Muscle of leg (tissue), 11 donors: Measurements from ENCODE around the gene RGS14. TPM values are rescaled to one million over a fixed set of nuclear protein-coding genes. Genes with fewer than 3 reads are reported as not detected.

ENCODE experiments used
- DNase-seq: peaks from one replicate; pipeline ENCODE4 v3.0.0; 2013
- H3K27ac ChIP-seq: one replicate; pipeline ENCODE4 v1.5.1; 2013; ENCODE audit warnings: mild to moderate bottlenecking, low read length, control low read depth
- H3K27me3 ChIP-seq: one replicate; pipeline ENCODE4 v1.6.1; 2013; ENCODE audit warnings: low read length; ENCODE audit not compliant: control insufficient read depth, insufficient read depth
- H3K36me3 ChIP-seq: one replicate; pipeline ENCODE4 v1.6.1; 2013; ENCODE audit warnings: low read length; ENCODE audit not compliant: control insufficient read depth, insufficient read depth
- H3K4me1 ChIP-seq: one replicate; pipeline ENCODE4 v1.6.1; 2013; ENCODE audit warnings: low read length; ENCODE audit not compliant: control insufficient read depth, insufficient read depth
- H3K4me3 ChIP-seq: one replicate; pipeline ENCODE4 v1.5.1; 2013; ENCODE audit warnings: low read length, control low read depth
- H3K9me3 ChIP-seq: replicated peaks from 2 replicates; pipeline ENCODE4 v1.6.1; 2013; ENCODE audit warnings: low read depth, low read length; ENCODE audit not compliant: control insufficient read depth
- WGBS: methylation state at CpG from one replicate; pipeline ENCODE4 v1.1.5; 2013; ENCODE audit warnings: missing lambda C conversion rate; ENCODE audit not compliant: insufficient coverage; 5-methylcytosine and 5-hydroxymethylcytosine counted together
- polyA plus RNA-seq, 8 donors: library from polyadenylated mRNA; unstranded; fragments of 120-200 nt; gene quantifications; one replicate each; pipeline versions ENCODE4 v1.2.1 to v1.2.3, GENCODE V29; 2013; ENCODE audit warnings: inconsistent platforms in 1 of 8, low replicate concordance in 1 of 8; ENCODE audit not compliant: insufficient read length in 8 of 8, insufficient read depth in 1 of 8
- total RNA-seq: library from RNA; stranded (reverse); fragments of 120-200 nt; gene quantifications from one replicate; pipeline ENCODE4 v1.2.4, GENCODE V29; 2013

Gene RGS14
- total and polyA plus RNA-seq, 9 donors, result 10.4 to 17.2 (median 12.9) TPM

DNA sequence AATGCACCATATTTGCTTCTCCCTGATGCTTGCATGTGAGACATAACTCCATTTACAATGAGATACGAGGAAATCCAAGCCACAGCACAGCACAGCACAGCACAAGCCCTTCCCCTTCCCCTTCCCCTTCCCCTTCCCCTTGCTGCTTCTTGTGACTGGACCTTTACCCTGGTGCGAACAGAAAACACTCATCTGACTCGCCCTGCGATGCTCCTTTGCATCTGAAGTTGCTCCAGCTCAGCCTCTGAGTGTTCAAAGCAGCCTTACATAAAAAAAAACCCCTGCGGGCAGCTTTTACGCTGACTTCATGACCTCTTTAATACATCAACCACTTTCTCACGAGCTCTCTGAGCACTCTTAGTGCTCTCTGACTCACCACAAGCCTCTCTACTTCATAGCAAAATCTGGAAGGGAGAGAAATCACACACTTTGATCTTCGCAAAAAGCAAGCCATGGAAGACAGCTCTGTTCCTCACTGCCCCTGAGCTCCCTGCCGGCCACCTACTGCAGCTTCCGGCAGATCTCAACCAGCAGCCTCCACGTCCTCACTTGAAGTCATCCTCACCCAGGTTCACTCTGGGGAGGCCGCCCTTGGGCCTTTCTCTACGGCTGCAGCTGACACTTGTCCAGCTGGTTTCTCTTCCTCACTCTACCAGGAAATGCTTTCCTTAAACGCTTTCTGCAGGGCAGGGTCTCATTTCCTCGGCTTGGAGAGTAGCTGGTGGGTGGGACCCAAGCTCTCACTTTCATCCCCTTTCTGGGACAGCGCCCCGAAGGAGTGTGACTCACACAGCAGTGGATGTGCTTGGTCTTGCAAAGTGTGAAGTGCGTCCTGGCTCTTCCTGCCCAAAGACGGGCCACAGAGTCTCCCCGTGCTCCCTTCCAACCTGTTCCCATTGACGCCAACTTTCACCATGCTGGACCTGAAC, 31.8 kb downstream of the RGS14 start:
- peaks cover 19% of the 10 kb centered on the region for H3K4me1 ChIP-seq

DNA sequence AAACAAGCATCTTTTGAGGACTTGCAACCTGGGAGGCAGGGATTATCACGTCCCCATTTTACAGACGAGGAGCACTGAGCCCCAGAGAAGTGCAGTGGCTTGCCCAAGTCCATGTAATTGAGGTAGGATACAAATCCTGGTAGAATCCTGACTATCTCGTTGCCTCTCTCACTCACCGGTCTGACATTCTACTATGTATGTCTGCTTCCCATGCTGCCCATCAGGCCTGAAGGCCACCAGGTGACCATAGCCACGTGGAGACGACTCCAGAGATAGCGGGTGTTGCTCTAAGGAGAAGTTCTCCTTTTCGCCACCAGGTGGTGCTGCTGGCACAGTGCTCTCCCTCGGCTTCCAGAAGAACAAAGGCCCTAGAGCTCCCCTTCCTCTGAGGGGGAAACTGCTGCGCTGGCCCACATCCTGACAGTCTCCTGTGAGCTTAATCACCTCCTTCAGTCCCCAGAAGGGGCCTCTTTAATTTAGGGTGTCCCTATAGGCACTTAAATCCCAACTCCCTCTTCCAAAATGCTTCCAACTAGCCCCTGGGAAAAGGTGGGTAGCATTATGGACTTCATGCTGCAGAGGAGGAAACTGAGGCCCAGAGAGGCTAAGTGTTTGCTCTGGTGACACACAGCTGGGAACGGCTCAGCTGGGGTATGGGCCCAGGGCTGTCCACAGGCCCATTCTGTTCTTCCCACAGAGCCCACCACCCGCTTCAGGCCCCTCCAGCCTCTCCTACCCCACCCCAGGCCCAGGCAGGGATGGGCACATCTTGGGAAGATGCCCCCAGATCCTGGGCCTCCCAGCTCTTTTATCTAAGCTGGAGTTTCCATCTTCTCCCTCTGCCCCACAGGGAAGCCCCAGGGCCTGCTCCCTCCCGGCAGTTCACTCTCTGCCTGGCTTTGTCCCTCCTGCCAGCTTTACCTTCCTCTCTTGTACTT, 32.9 kb downstream of the RGS14 start:
- peaks cover 33% of the 10 kb centered on the region for H3K27me3 ChIP-seq

More for the DNA sequence above, 31.8 kb downstream of the RGS14 start:
- Histone ChIP-seq H3K27me3 (peaks cover 35% of the 10 kb centered on the region), H3K4me3 (no peak overlapping the region), H3K27ac (peak overlapping the region; percentile 35), H3K36me3 (no peaks in the 10 kb centered on the region), H3K9me3 (no peaks in the 10 kb centered on the region)
- WGBS, result 26% methylated on average over 18 of the region's 21 CpGs
- peak; percentile 83 for DNase-seq

DNA sequence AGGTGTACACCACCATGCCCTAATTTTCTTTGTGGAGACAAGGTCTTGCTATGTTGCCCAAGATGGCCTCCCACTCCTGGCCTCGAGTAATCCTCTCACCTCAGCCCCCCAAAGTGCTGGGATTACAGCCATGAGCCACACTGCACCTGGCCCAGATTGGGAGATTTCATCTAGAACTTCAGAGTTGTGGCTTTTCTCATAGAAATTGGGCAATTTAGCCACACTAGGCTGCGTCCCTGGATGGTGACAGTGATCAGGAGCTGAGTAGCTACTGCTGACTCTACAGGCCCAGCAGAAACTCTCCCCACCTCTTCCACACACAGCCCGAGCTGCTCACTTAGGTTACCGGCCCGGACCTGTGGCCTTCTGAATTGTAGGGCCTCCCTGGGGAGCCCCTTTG, 35.0 kb downstream of the RGS14 start:
- Histone ChIP-seq H3K4me3 (no peak overlapping the region), H3K36me3 (no peaks in the 10 kb centered on the region), H3K4me1 (peaks cover 19% of the 10 kb centered on the region), H3K27me3 (peaks cover 49% of the 10 kb centered on the region), H3K27ac (no peak overlapping the region), H3K9me3 (no peaks in the 10 kb centered on the region)
- DNase-seq, result no peak
- WGBS, result 60% methylated on average over 1 of the region's 5 CpGs

More for the DNA sequence above, 32.9 kb downstream of the RGS14 start:
- Histone ChIP-seq H3K9me3 (no peaks in the 10 kb centered on the region), H3K27ac (no peak overlapping the region), H3K4me3 (no peak overlapping the region), H3K4me1 (peaks cover 19% of the 10 kb centered on the region), H3K36me3 (no peaks in the 10 kb centered on the region)
- peak; percentile 90 for DNase-seq
- 16% methylated on average over 9 of the region's 13 CpGs for WGBS

DNA sequence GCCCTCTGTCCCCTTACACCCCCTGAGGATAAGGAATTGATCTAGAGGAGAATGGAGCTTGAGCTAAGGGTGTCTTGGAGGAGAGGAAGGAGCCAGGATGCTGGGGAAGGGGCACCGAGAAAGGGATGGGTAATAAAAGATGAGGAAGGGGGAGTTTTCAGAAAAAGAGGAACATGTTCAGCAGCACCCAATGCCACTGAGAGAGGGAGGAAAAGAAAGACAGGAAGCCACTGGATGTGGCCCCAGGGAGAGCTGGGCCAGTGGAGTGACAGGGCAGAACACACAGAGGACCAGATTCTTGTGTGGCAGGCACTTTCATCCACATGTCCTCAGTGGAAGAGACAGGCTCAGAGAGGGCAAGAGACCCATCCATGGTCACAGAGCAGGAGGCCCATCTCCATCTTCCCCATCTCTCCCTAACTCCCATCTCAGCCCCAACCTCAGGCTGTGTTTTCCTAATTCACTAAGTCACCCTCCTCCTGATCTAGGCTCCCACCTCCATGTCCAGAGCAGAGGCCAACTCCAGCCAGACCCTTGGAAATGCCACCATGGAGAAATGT, 35.6 kb downstream of the RGS14 start:
- Histone ChIP-seq H3K36me3 (no peaks in the 10 kb centered on the region), H3K4me3 (no peak overlapping the region), H3K9me3 (no peaks in the 10 kb centered on the region), H3K4me1 (peaks cover 19% of the 10 kb centered on the region), H3K27ac (no peak overlapping the region), H3K27me3 (peaks cover 54% of the 10 kb centered on the region)
- DNase-seq, result no peak
- WGBS, result 35% methylated on average over 1 of the region's 1 CpG

DNA sequence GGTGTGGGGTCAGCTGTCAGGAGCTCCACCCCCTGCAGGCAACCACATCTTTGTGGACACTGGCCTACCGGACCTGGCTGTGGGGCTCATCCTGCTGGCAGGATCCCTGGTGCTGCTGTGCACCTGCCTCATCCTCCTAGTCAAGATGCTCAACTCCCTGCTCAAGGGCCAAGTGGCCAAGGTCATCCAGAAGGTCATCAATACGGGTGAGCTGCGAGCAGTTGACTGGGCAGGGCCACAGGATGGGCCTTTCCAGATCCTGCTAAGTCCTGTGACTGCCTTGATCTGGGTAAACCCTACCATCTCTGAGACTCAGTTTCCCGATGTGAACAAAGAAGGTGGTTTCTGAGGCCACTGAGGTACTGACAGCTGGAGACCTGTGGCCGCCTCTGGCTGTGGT, 36.3 kb downstream of the RGS14 start:
- no peak for DNase-seq
- Histone ChIP-seq H3K36me3 (no peaks in the 10 kb centered on the region), H3K9me3 (no peaks in the 10 kb centered on the region), H3K4me3 (no peak overlapping the region), H3K4me1 (peaks cover 16% of the 10 kb centered on the region), H3K27ac (no peak overlapping the region), H3K27me3 (peaks cover 54% of the 10 kb centered on the region)
- 63% methylated on average over 5 of the region's 5 CpGs for WGBS

DNA sequence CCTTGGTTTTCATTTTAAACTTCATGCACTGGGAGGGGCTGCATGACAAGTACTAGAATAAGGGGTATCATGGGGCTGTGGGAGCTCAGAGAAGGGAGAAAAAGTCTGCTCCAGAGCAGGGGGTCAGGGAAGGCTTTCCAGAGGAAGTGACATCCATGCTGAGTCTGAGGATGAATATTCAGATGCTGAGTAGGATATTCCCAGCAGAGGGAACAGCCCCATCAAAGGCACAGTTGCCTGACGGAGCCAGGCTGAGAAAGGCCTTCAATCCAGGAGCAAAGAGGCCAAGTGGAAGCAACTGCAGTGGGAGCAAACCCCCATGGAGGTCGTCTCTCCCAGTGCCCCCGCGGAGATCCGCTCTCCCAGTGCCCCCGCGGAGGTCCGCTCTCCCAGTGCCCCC, 38.4 kb downstream of the RGS14 start:
- H3K27me3 ChIP-seq, result peaks cover 62% of the 10 kb centered on the region
- no peaks in the 10 kb centered on the region for H3K9me3 ChIP-seq
- H3K27ac ChIP-seq, result no peak overlapping the region
- DNase-seq, result no peak
- 21% methylated on average over 3 of the region's 8 CpGs for WGBS
- H3K36me3 ChIP-seq, result no peaks in the 10 kb centered on the region
- peaks cover 8% of the 10 kb centered on the region for H3K4me1 ChIP-seq
- no peak overlapping the region for H3K4me3 ChIP-seq

DNA sequence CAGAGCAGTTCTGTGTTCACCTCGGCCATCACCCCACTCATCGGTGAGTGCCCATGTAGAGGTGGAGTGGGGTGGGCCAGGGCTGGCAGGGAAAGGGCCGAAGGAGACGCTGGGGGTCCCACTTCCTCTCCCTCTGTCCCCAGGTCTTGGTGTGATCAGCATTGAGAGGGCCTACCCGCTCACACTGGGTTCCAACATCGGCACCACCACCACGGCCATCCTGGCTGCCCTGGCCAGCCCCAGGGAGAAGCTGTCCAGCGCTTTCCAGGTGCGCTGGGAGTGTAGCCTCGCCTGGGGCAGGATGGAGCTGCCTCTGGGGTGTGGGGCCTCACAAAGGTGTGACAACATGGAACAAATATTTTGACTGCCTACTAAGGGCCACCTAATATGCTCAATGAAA, 39.1 kb downstream of the RGS14 start:
- no peaks in the 10 kb centered on the region for H3K36me3 ChIP-seq
- H3K27ac ChIP-seq, result no peak overlapping the region
- H3K4me1 ChIP-seq, result peaks cover 8% of the 10 kb centered on the region
- WGBS, result 93% methylated on average over 3 of the region's 10 CpGs
- H3K9me3 ChIP-seq, result no peaks in the 10 kb centered on the region
- no peak for DNase-seq
- H3K27me3 ChIP-seq, result peaks cover 69% of the 10 kb centered on the region
- H3K4me3 ChIP-seq, result no peak overlapping the region

DNA sequence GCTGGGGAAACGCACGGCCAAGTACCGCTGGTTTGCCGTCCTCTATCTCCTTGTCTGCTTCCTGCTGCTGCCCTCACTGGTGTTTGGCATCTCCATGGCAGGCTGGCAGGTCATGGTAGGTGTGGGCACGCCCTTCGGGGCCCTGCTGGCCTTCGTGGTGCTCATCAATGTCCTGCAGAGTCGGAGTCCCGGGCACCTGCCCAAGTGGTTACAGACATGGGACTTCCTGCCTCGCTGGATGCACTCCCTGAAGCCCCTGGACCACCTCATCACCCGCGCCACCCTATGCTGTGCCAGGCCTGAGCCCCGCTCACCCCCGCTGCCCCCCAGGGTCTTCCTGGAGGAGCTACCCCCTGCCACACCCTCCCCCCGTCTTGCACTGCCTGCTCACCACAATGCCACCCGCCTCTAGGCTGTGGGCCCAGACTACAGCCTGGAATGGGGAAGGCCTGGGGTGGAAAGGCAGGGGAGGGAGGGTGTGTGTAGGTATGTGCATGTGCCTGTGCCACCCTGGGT, 40.2 kb downstream of the RGS14 start:
- no peak for DNase-seq
- H3K36me3 ChIP-seq, result no peaks in the 10 kb centered on the region
- no peak overlapping the region for H3K4me3 ChIP-seq
- H3K27ac ChIP-seq, result no peak overlapping the region
- peaks cover 17% of the 10 kb centered on the region for H3K4me1 ChIP-seq
- 84% methylated on average over 12 of the region's 16 CpGs for WGBS
- H3K27me3 ChIP-seq, result peaks cover 80% of the 10 kb centered on the region
- no peaks in the 10 kb centered on the region for H3K9me3 ChIP-seq

DNA sequence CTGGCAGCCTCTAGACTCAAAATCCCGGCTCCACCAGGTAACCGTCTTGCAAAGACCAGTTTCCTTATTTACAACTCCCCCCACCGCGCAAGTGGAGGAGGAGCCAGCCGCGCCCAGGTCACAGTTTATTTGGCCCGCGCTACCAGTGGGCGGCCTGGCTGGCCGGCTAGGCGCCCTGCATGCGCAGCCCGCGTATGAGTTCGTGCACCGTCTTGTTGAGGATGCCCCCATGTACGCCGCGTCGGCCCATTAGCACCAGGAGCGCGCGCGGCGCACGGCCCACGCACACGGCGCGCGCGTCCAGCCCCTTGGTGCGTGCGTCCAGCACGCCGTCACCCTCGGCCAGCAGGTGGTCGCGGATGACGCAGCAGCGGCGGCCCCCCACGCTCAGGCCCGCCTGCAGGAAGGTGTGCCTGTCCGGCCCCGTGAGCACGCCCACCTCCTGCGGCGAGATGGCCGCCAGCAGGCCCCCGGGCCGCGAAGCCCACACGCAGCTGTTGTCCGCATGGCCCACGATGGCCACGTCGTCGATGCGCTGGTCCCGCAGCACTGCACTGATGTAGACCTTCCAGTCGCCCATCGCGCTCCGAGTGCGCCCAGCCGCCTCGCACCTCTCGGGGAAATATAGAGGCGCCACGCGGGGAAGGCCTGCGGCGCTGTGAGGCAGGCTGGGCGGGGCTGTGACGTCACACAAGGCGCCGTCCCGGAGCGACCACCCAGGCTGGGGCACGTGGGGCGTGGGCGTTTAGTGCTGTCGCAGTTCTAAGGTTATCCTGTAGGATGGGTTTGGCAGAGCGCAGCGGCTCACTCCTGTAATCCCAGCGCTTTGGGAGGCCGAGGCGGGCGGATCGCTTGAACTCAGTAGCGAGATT, 42.5 kb downstream of the RGS14 start, which contains the start of gene PFN3:
TSS of gene PFN3 (minus strand) at position 665 of the 872 bp plus-strand sequence. CDS start at position 580, 85 bp downstream.
- DNase-seq, result peak; percentile 52
- Histone ChIP-seq H3K27ac (no peak within 1 kb of the TSS), H3K4me3 (no peak within 1 kb of the TSS), H3K9me3 (no peaks in the 10 kb centered on the region), H3K4me1 (peaks cover 40% of the 10 kb centered on the region), H3K36me3 (no peaks in the 10 kb centered on the region), H3K27me3 (peaks cover 97% of the 10 kb centered on the region)
- 3% methylated on average over 84 of the region's 92 CpGs for WGBS
